B cell (primary cell): Measurements from ENCODE around the gene TLE7. TPM values are rescaled to one million over a fixed set of nuclear protein-coding genes. Genes with fewer than 3 reads are reported as not detected.

Experiments
- ATAC-seq: fragments of 200-7000 bp; cut with Tn5 transposase; one replicate; pipeline ENCODE4 v1.10.0; 2021; ENCODE audit warnings: low read depth, mild to moderate bottlenecking, moderate number of reproducible peaks, moderate library complexity
- CTCF ChIA-PET: fragments of 350-600 bp; sonication (Branson Sonifier 250); formaldehyde crosslinking; loops from one replicate; lab custom pipeline; 2021; ENCODE audit warnings: antibody characterized with exemption, inconsistent platforms; lab: Charles Lee
- POLR2A ChIA-PET: fragments of 350-600 bp; sonication (Branson Sonifier 250); formaldehyde crosslinking; loops from one replicate; lab custom pipeline; 2021; ENCODE audit warnings: antibody characterized with exemption; lab: Charles Lee
- DNase-seq: peaks from one replicate; pipeline ENCODE4 v3.0.0; 2013
- H2AFZ ChIP-seq: 2 replicates; pipeline ENCODE4 v1.6.1; 2012; ENCODE audit warnings: mild to moderate bottlenecking, low read depth, low read length; ENCODE audit not compliant: insufficient read depth, poor library complexity, severe bottlenecking
- H3K27ac ChIP-seq, 2 donors: 1 replicate in 1 of 2; 2 replicates in 1 of 2; pipeline ENCODE4 v1.5.1; 2012 to 2013; ENCODE audit warnings: low read length in 2 of 2, mild to moderate bottlenecking in 2 of 2, moderate library complexity in 1 of 2
- H3K27me3 ChIP-seq, 4 experiments: fragments of 200-600 bp in 1 of 4; sonication (generic) in 1 of 4; replicated peaks in 1 of 4; 1 replicate in 2 of 4; 2 replicates in 2 of 4; pipeline versions ENCODE4 v1.6.1 to v1.7.0; 2013 to 2016; ENCODE audit warnings: low read length in 3 of 4, mild to moderate bottlenecking in 2 of 4, mixed read lengths in 1 of 4, moderate library complexity in 1 of 4; ENCODE audit not compliant: insufficient read depth in 4 of 4, control insufficient read depth in 3 of 4; ENCODE audit errors: control extremely low read depth in 1 of 4
- H3K36me3 ChIP-seq, 2 experiments: replicated peaks in 1 of 2; 1 replicate in 1 of 2; 2 replicates in 1 of 2; pipeline versions ENCODE4 v1.6.1 to v1.7.1; 2013; ENCODE audit warnings: low read length in 1 of 2; ENCODE audit not compliant: insufficient read depth in 2 of 2, control insufficient read depth in 1 of 2; ENCODE audit errors: control extremely low read depth in 1 of 2, extremely low read depth in 1 of 2
- H3K4me1 ChIP-seq, 2 donors: fragments of 200-600 bp in 1 of 2; sonication (generic) in 1 of 2; 1 replicate in 1 of 2; 2 replicates in 1 of 2; pipeline versions ENCODE4 v1.5.1 to v1.6.1; 2013 to 2017; ENCODE audit warnings: low read length in 2 of 2; ENCODE audit not compliant: control insufficient read depth in 2 of 2, insufficient read depth in 2 of 2
- H3K4me2 ChIP-seq: replicated peaks from 2 replicates; pipeline ENCODE3; 2012; ENCODE audit warnings: mild to moderate bottlenecking, low read depth, low read length; ENCODE audit not compliant: poor library complexity, severe bottlenecking
- H3K4me3 ChIP-seq, 5 experiments: fragments of 200-600 bp in 1 of 5; sonication (generic) in 1 of 5; 1 replicate in 3 of 5; 2 replicates in 2 of 5; pipeline versions ENCODE4 v1.5.1 to v1.7.0; 2011 to 2016; ENCODE audit warnings: low read length in 4 of 5, mild to moderate bottlenecking in 4 of 5, low read depth in 2 of 5, control low read depth in 1 of 5, moderate library complexity in 1 of 5; ENCODE audit not compliant: insufficient read depth in 1 of 5; ENCODE audit errors: control extremely low read depth in 1 of 5, extremely low read depth in 1 of 5
- H3K79me2 ChIP-seq: fragments of 200-600 bp; sonication (generic); one replicate; pipeline ENCODE4 v1.6.0; 2016; ENCODE audit warnings: low read length; ENCODE audit not compliant: control insufficient read depth, insufficient read depth
- H3K9ac ChIP-seq: fragments of 200-600 bp; sonication (generic); 2 replicates; pipeline ENCODE4 v1.6.1; 2017; ENCODE audit warnings: mild to moderate bottlenecking, low read length, moderate library complexity
- H3K9me3 ChIP-seq, 3 donors: one replicate each; pipeline versions ENCODE4 v1.6.1 to v1.7.1; 2013; ENCODE audit warnings: low read length in 2 of 3; ENCODE audit not compliant: control insufficient read depth in 2 of 3, insufficient read depth in 1 of 3; ENCODE audit errors: control extremely low read depth in 1 of 3
- H4K20me1 ChIP-seq: 2 replicates; pipeline ENCODE4 v1.6.0; 2012; ENCODE audit warnings: mild to moderate bottlenecking, low read length; ENCODE audit not compliant: insufficient read depth, control insufficient read depth, poor library complexity, severe bottlenecking
- H3K27ac Mint-ChIP-seq: one replicate; pipeline ENCODE4 v1.8.0; 2021; ENCODE audit warnings: mixed read lengths
- H3K27me3 Mint-ChIP-seq: one replicate; pipeline ENCODE4 v1.8.0; 2021; ENCODE audit warnings: mixed read lengths
- H3K4me1 Mint-ChIP-seq: one replicate; pipeline ENCODE4 v1.8.0; 2021; ENCODE audit warnings: mixed read lengths
- H3K4me3 Mint-ChIP-seq: one replicate; pipeline ENCODE4 v1.8.0; 2021; ENCODE audit warnings: mixed read lengths
- H3K9me3 Mint-ChIP-seq: one replicate; pipeline ENCODE4 v1.8.0; 2022; ENCODE audit warnings: mixed read lengths; ENCODE audit not compliant: insufficient read depth
- EZH2 ChIP-seq: IDR thresholded peaks from 2 replicates; pipeline ENCODE4 v1.6.1; 2012; ENCODE audit warnings: borderline replicate concordance, low read depth, mild to moderate bottlenecking, moderate library complexity, low read length; ENCODE audit not compliant: insufficient read depth, poor library complexity, severe bottlenecking
- WGBS: methylation state at CpG from one replicate; pipeline ENCODE4 v1.1.5; 2013; ENCODE audit warnings: missing lambda C conversion rate; ENCODE audit not compliant: insufficient coverage; 5-methylcytosine and 5-hydroxymethylcytosine counted together
- intact Hi-C: fragments of 100-400 bp; cut with micrococcal nuclease; formaldehyde crosslinking; loops from one replicate; pipeline ENCODE4 v1.10.0; 2022
- polyA plus RNA-seq: library from polyadenylated mRNA; depleted of rRNA; stranded (reverse); fragments of >200 nt; gene quantifications from 2 replicates; pipeline ENCODE4 v1.2.3, GENCODE V29; 2012
- total RNA-seq, 2 donors: library from RNA; stranded (reverse); fragments of 120-200 nt in 1 of 2; gene quantifications; 1 replicate in 1 of 2; 2 replicates in 1 of 2; pipeline versions ENCODE4 v1.2.3 to v1.2.4, GENCODE V29; 2013 to 2022
- TF ChIP-seq, protein P1 (sequence below): fragments of 200-600 bp; IDR thresholded peaks from one replicate; pipeline ENCODE4 v1.8.0; 2022; ENCODE audit warnings: antibody characterized with exemption, mild to moderate bottlenecking

Gene TLE7
- total and polyA plus RNA-seq, 2 donors (not counting 1 experiment from before 2014, with no cell fraction given), result not detected

GRCh38 chr16:71387045-71387871 is 54.6 kb downstream of the TLE7 start:
- Histone ChIP-seq H3K4me3 (no peak overlapping the region), H3K27me3 (peaks cover 0 to 9% (median 1%) of the 10 kb centered on the region in 4 experiments), H3K4me1 (no peaks in the 10 kb centered on the region), H3K36me3 (no peaks in the 10 kb centered on the region), H3K9me3 (no peaks in the 10 kb centered on the region), H2AFZ (no peak overlapping the region), H4K20me1 (no peaks in the 10 kb centered on the region), H3K79me2 (no peaks in the 10 kb centered on the region), H3K27ac (no peak overlapping the region), H3K9ac (no peak overlapping the region), H3K4me2 (no peak overlapping the region)
- TF ChIP-seq EZH2, result no peak
- TF ChIP-seq, protein P1, sequence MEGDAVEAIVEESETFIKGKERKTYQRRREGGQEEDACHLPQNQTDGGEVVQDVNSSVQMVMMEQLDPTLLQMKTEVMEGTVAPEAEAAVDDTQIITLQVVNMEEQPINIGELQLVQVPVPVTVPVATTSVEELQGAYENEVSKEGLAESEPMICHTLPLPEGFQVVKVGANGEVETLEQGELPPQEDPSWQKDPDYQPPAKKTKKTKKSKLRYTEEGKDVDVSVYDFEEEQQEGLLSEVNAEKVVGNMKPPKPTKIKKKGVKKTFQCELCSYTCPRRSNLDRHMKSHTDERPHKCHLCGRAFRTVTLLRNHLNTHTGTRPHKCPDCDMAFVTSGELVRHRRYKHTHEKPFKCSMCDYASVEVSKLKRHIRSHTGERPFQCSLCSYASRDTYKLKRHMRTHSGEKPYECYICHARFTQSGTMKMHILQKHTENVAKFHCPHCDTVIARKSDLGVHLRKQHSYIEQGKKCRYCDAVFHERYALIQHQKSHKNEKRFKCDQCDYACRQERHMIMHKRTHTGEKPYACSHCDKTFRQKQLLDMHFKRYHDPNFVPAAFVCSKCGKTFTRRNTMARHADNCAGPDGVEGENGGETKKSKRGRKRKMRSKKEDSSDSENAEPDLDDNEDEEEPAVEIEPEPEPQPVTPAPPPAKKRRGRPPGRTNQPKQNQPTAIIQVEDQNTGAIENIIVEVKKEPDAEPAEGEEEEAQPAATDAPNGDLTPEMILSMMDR, result no peak
- ATAC-seq (no peak), DNase-seq (no peak)
- Mint-ChIP-seq H3K9me3 (no peaks in the 10 kb centered on the region), H3K27ac (no peak overlapping the region), H3K4me1 (no peaks in the 10 kb centered on the region), H3K4me3 (no peak overlapping the region), H3K27me3 (peaks cover 53% of the 10 kb centered on the region)
- ChIA-PET POLR2A (no interaction called here), CTCF (interaction anchor here (0.7 kb wide), 1 partner anchor 24 kb away, joined by 4 read pairs; no protein-coding TSS in a partner anchor)
- intact Hi-C loops, result no loop called here
- 29% methylated on average over 6 of the region's 9 CpGs for WGBS

DNA sequence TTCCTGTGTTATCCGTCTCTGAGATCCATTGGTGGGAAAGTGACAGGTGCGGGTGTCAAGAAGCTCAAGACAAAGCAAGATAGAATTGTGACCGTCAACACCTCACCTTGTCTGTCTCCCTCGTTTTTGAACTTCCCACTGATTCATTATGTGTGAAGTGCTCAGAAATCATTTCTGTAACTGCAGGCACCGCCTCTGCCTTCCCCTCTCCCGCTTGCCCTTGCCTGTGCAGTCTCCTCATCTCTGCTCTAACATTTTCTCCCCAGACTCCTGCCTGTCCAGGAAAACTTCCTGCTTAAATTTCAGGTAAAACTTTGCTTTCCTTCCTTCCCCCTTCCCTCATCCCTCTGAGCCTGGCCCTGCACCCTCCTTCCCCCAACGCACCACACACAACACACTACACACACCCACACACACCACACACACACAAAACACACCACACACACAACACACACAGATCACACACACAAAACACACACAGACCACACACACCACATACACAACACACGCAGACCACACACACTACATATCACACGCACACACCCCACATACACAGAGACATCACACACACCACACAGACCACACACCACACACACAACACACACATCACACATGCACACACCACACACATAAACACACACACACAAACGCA is 57.7 kb downstream of the TLE7 start:
- DNase-seq (no peak), ATAC-seq (no peak)
- H2AFZ ChIP-seq, result no peak overlapping the region
- no peak overlapping the region for H3K4me3 ChIP-seq
- 83% methylated on average over 10 of the region's 10 CpGs for WGBS
- intact Hi-C loops, result no loop called here
- CTCF ChIA-PET, result no interaction called here
- Mint-ChIP-seq H3K27me3 (peaks cover 46% of the 10 kb centered on the region), H3K27ac (no peak overlapping the region), H3K4me1 (no peaks in the 10 kb centered on the region), H3K9me3 (no peaks in the 10 kb centered on the region), H3K4me3 (no peak overlapping the region)
- H3K9ac ChIP-seq, result no peak overlapping the region
- no peak overlapping the region for H3K27ac ChIP-seq
- no peaks in the 10 kb centered on the region for H3K9me3 ChIP-seq
- H3K4me2 ChIP-seq, result no peak overlapping the region
- peaks cover 0 to 8% (median 1%) of the 10 kb centered on the region in 4 experiments for H3K27me3 ChIP-seq
- H3K79me2 ChIP-seq, result no peaks in the 10 kb centered on the region
- H4K20me1 ChIP-seq, result no peaks in the 10 kb centered on the region
- no peaks in the 10 kb centered on the region for H3K36me3 ChIP-seq
- POLR2A ChIA-PET, result no interaction called here
- H3K4me1 ChIP-seq, result no peaks in the 10 kb centered on the region
- TF ChIP-seq, protein P1, result no peak
- no peak for TF ChIP-seq EZH2
